Stomach smooth muscle (tissue), 2 donors: ENCODE measurements around the gene CST8.

Source experiments
- H3K27ac ChIP-seq: one replicate; pipeline ENCODE4 v1.7.0; 2013; ENCODE audit warnings: mild to moderate bottlenecking, low read length, inconsistent platforms
- H3K27me3 ChIP-seq, 2 donors: one replicate each; pipeline ENCODE4 v1.7.0; 2013; ENCODE audit warnings: low read length in 2 of 2; ENCODE audit not compliant: insufficient read depth in 2 of 2, control insufficient read depth in 1 of 2
- H3K36me3 ChIP-seq, 2 donors: one replicate each; pipeline ENCODE4 v1.7.0; 2013; ENCODE audit warnings: low read length in 2 of 2; ENCODE audit not compliant: control insufficient read depth in 2 of 2, insufficient read depth in 2 of 2
- H3K4me1 ChIP-seq: one replicate; pipeline ENCODE4 v1.7.0; 2013; ENCODE audit warnings: low read length; ENCODE audit not compliant: control insufficient read depth, insufficient read depth
- H3K4me3 ChIP-seq, 2 donors: one replicate each; pipeline ENCODE4 v1.7.0; 2013; ENCODE audit warnings: low read length in 2 of 2
- H3K9ac ChIP-seq, 2 donors: one replicate each; pipeline ENCODE4 v1.7.0; 2013; ENCODE audit warnings: low read length in 2 of 2, mild to moderate bottlenecking in 1 of 2
- H3K9me3 ChIP-seq, 2 donors: one replicate each; pipeline ENCODE4 v1.7.0; 2013; ENCODE audit warnings: low read length in 2 of 2; ENCODE audit not compliant: control insufficient read depth in 2 of 2
- donor health status: healthy.
- donor health status: Pancreatic carcinoma.

Gene CST8

DNA sequence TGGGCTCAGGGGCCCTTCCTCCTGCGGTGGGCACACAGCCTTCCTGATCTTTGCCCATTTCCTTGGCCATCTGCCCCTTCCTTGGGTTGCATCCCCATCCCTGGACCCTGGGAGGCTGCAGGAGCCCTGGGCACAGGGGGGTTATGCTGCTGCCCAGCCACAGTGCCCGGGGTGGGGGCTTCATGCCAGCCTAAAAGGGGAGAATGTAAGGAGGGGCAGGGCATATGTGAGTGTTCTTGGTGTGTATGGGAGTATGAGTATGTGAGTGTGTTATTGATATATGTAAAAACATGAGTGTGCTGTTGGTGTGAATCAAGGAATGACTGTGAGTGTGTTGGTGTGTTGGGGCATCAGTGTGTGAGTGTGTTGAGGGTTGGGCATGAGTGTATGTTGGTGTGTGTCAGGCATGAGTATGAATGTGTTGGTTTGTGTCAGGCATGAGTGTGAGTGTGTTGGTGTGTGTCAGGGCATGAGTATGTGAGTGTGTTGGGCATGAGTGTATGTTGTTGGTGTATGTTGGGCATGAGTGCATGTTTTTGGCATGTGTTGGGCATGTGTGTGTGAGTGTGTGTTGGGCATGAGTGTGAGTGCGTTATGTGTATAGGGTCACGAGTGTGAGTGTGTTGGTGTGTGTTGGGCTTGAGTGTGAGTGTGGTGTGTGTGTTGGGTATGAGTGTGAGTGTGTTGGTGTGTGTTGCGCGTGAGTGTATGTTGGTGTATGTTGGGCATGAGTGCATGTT is 14.7 kb upstream of the CST8 start:
- no peaks in the 10 kb centered on the region for H3K27me3 ChIP-seq
- no peaks in the 10 kb centered on the region for H3K4me1 ChIP-seq
- peaks cover 2 to 4% of the 10 kb centered on the region in 2 donors for H3K9me3 ChIP-seq
- no peak overlapping the region for H3K9ac ChIP-seq
- H3K27ac ChIP-seq, result no peak overlapping the region
- no peak overlapping the region for H3K4me3 ChIP-seq
- no peaks in the 10 kb centered on the region for H3K36me3 ChIP-seq

DNA sequence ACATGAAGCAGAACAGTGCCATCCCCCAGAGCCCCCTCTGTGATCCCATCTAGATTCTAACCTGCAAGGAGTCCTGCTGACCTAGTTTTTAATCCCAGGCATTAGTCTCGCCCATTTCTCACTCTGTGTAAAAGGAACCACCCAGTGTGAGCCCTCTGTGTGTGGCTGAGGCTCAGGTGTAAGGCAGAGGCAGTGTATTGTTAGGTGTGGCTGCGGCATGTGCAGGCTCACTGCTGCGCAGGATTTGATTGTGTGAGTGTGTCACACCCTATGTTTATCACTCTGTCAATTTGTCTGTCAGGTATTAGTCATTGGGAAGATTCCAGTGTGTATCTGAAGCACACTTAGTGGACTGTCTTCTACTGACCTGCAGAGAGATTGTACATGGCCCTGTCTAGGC is 13.7 kb upstream of the CST8 start:
- H3K36me3 ChIP-seq, result no peaks in the 10 kb centered on the region
- no peak overlapping the region for H3K27ac ChIP-seq
- no peak overlapping the region for H3K4me3 ChIP-seq
- H3K27me3 ChIP-seq, result no peaks in the 10 kb centered on the region
- no peaks in the 10 kb centered on the region for H3K4me1 ChIP-seq
- H3K9me3 ChIP-seq, result peaks cover 2 to 4% of the 10 kb centered on the region in 2 donors
- no peak overlapping the region for H3K9ac ChIP-seq

- Histone ChIP-seq H3K9ac (no peak overlapping the region), H3K4me1 (no peaks in the 10 kb centered on the region), H3K27me3 (no peaks in the 10 kb centered on the region), H3K4me3 (no peak overlapping the region), H3K36me3 (no peaks in the 10 kb centered on the region), H3K27ac (no peak overlapping the region), H3K9me3 (peaks cover 2 to 4% of the 10 kb centered on the region in 2 donors)
Measured at GRCh38 chr20:23479043-23479442, 11.9 kb upstream of the CST8 start.

DNA sequence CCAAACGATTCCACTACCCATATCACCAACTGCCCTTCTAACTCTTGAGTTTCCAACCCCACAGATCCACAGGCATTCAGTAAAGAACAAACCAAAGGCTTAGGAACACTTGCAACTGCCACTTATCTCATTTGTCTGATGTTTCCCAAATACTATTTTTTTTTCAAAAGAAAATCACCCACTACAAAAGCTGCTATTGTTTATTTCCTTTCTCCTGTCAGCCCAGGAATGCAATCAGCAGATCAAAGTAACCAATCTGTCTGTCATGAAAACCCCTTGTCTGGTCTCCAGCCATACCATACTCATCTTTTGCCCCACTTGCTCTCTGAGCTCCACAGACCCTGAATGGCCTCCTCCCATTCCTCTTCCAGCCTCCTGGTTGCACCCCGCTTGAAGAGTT is 8.8 kb upstream of the CST8 start:
- H3K36me3 ChIP-seq, result no peaks in the 10 kb centered on the region
- no peak overlapping the region for H3K27ac ChIP-seq
- H3K9me3 ChIP-seq, result peaks cover 0 to 4% of the 10 kb centered on the region in 2 donors
- no peak overlapping the region for H3K9ac ChIP-seq
- no peak overlapping the region for H3K4me3 ChIP-seq
- no peaks in the 10 kb centered on the region for H3K27me3 ChIP-seq
- H3K4me1 ChIP-seq, result no peaks in the 10 kb centered on the region

DNA sequence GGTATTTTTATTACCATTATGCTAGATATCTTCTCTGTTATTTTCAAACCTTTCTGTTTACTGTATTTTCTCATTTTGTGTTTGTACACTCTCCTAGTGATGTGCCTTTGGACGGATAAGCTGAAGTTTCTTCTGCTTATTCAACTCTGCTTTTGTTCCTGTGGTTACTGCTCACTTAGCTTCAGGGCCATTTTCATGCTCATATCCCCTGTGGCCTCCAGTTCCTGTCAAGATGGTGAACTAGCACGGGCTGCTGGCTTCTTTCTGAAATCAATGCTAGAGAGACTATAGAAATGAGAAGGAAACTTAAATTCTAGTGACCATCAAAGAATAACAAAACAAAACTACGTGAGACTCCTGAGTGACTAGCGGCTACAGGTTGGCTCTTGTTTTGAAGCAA is 6.8 kb upstream of the CST8 start:
- Histone ChIP-seq H3K9me3 (peaks cover 0 to 4% of the 10 kb centered on the region in 2 donors), H3K4me1 (no peaks in the 10 kb centered on the region), H3K27me3 (no peaks in the 10 kb centered on the region), H3K27ac (no peak overlapping the region), H3K36me3 (no peaks in the 10 kb centered on the region), H3K4me3 (no peak overlapping the region), H3K9ac (no peak overlapping the region)

GRCh38 chr20:23488470-23488869 is 2.4 kb upstream of the CST8 start:
- Histone ChIP-seq H3K27me3 (no peaks in the 10 kb centered on the region), H3K36me3 (no peaks in the 10 kb centered on the region), H3K9me3 (peaks cover 0 to 4% of the 10 kb centered on the region in 2 donors), H3K4me1 (no peaks in the 10 kb centered on the region), H3K27ac (no peak overlapping the region), H3K9ac (no peak overlapping the region), H3K4me3 (no peak overlapping the region)

- Histone ChIP-seq H3K36me3 (no peaks in the 10 kb centered on the region), H3K9ac (no peak overlapping the region), H3K27ac (no peak overlapping the region), H3K4me3 (no peak overlapping the region), H3K4me1 (no peaks in the 10 kb centered on the region), H3K9me3 (peaks cover 0 to 4% of the 10 kb centered on the region in 2 donors), H3K27me3 (no peaks in the 10 kb centered on the region)
Measured at GRCh38 chr20:23488996-23489395, 1.9 kb upstream of the CST8 start.

GRCh38 chr20:23492292-23492691 is 1.4 kb downstream of the CST8 start:
- no peaks in the 10 kb centered on the region for H3K4me1 ChIP-seq

GRCh38 chr20:23493172-23493772 is 2.4 kb downstream of the CST8 start:
- no peak overlapping the region for H3K4me3 ChIP-seq
- no peak overlapping the region for H3K27ac ChIP-seq
- H3K27me3 ChIP-seq, result no peaks in the 10 kb centered on the region
- H3K9ac ChIP-seq, result no peak overlapping the region
- H3K4me1 ChIP-seq, result no peaks in the 10 kb centered on the region
- H3K9me3 ChIP-seq, result peaks cover 0 to 3% of the 10 kb centered on the region in 2 donors
- H3K36me3 ChIP-seq, result no peaks in the 10 kb centered on the region

More at GRCh38 chr20:23492292-23492691, 1.4 kb downstream of the CST8 start:
- no peaks in the 10 kb centered on the region for H3K36me3 ChIP-seq
- no peaks in the 10 kb centered on the region for H3K27me3 ChIP-seq
- H3K9me3 ChIP-seq, result peaks cover 0 to 4% of the 10 kb centered on the region in 2 donors
- no peak overlapping the region for H3K27ac ChIP-seq
- no peak overlapping the region for H3K9ac ChIP-seq
- no peak overlapping the region for H3K4me3 ChIP-seq

DNA sequence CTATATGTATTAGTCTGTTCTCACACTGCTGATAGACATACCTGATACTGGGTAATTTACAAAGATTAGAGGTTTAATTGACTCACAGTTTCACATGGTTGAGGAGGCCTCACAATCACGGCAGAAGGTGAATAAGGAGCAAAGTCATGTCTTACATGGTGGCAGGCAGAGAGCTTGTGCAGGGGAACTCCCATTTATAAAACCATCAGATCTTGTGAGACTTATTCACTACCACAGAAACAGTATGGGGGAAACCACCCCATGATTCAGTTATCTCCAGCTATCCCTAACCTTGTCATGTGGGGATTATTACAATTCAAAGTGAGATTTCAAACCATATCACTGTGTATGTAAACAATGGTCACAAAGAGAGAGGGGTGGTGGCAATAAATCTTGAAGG is 6.6 kb downstream of the CST8 start:
- H3K36me3 ChIP-seq, result no peaks in the 10 kb centered on the region
- H3K27me3 ChIP-seq, result peaks cover 2 to 5% of the 10 kb centered on the region in 2 donors
- no peak overlapping the region for H3K4me3 ChIP-seq
- no peaks in the 10 kb centered on the region for H3K9me3 ChIP-seq
- H3K9ac ChIP-seq, result no peak overlapping the region
- H3K27ac ChIP-seq, result no peak overlapping the region
- H3K4me1 ChIP-seq, result no peaks in the 10 kb centered on the region

DNA sequence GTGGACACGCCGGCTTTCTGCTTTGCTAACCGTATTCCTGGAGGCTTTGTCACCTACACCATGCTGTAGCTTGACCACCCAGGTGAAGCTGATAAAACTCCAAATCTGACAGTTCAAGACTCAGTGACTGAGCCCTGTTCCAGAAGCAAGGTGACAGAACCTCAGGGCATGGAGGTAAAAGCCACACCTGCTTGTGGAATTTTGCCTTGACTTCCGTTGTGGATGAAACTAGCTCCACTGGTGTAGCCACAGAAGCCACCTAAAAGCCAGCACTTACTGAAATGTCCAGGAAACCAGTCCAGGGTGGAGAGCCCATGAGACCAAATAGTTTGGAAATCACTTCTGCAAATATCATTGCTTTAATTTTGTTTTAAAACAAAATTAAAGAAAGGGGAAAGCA is 11.0 kb downstream of the CST8 start:
- Histone ChIP-seq H3K9ac (no peak overlapping the region), H3K27ac (no peak overlapping the region), H3K36me3 (no peaks in the 10 kb centered on the region), H3K9me3 (no peaks in the 10 kb centered on the region), H3K4me3 (no peak overlapping the region), H3K4me1 (no peaks in the 10 kb centered on the region), H3K27me3 (peaks cover 2 to 5% of the 10 kb centered on the region in 2 donors)
